ENCODE data around the gene P3H4. TPM values are rescaled to one million over a fixed set of nuclear protein-coding genes. Genes with fewer than 3 reads are reported as not detected.

The P3H4 gene
- total RNA-seq, 1 donor from 2014 or later = 50.5 TPM

DNA sequence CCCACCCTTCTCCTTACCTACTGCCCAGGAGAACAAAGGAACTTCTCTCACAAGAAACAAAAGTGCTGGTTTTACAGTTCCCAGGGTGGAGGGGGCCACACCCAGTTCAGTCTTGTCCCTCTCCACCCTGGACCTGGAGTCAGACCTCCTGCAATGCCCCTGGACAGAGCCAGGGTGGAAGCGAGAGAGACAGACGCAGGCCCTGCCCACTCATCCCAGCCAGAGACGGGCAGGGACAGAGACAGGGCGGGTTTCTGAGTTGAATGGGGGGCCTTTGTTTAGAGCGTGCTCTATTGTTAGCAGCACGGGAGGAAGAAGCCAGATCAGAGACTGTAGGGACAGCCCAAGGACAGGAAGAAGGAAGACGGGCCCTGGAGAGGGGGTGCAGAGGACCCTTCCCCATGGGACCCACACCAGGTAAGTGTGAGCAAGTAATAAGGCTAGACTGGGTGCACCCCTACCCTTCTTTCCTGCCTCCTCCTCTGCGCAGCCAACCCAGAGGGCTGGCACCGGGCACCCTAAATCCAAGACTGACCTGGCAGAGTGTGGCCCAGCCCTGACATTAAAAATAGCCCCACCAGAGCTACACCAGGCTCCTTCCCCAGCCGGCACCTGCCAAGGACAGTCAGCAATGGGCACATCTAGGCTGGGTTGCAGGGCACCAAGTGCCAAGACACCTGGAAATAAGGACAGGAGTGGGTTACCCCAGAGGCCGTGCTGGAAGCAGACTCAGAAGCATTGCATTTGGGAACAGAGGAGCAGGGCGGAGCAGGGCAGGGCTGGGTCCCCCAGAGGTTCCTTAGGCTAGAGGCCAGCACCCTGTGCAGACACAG lies 36.1 kb downstream of the P3H4 start:
- no peak for DNase-seq (ENCODE audit: extremely low spot score, unreplicated experiment)
- H3K27me3 Mint-ChIP-seq = no peaks in the 10 kb centered on the region
- TF ChIP-seq, protein P1, sequence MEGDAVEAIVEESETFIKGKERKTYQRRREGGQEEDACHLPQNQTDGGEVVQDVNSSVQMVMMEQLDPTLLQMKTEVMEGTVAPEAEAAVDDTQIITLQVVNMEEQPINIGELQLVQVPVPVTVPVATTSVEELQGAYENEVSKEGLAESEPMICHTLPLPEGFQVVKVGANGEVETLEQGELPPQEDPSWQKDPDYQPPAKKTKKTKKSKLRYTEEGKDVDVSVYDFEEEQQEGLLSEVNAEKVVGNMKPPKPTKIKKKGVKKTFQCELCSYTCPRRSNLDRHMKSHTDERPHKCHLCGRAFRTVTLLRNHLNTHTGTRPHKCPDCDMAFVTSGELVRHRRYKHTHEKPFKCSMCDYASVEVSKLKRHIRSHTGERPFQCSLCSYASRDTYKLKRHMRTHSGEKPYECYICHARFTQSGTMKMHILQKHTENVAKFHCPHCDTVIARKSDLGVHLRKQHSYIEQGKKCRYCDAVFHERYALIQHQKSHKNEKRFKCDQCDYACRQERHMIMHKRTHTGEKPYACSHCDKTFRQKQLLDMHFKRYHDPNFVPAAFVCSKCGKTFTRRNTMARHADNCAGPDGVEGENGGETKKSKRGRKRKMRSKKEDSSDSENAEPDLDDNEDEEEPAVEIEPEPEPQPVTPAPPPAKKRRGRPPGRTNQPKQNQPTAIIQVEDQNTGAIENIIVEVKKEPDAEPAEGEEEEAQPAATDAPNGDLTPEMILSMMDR (conservative IDR thresholded peaks at IDR 0.05) = no peak
- peak overlapping the region; percentile 49 for H3K4me3 Mint-ChIP-seq
- no peaks in the 10 kb centered on the region for H3K36me3 Mint-ChIP-seq
- no peaks in the 10 kb centered on the region for H3K9me3 Mint-ChIP-seq
- H3K27ac Mint-ChIP-seq = peak overlapping the region; percentile 87
- peaks cover 12% of the 10 kb centered on the region for H3K4me1 Mint-ChIP-seq (ENCODE audit: unreplicated experiment)

DNA sequence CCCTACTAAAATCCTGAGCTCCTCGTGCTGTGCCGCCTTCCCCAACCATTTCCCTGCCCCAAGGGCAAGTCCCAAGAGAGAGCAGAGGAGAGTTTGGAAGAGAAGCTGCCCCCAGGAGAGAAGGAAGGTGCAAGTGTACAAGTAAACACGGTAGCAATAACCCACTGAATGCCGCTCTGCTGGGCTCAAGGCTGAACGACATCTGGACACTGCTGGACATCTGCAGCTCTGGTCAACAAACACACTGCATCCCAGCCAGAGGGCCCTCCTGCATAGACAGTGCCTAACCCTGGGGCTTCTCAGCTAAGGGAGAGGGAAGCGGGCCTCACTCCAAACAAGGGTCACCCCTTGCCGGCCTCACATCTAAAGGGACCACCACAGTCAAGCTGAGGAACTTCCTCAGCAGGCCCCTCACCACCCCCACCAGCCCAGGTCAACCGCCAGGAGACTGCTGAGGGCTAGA lies 38.0 kb downstream of the P3H4 start:
- Mint-ChIP-seq H3K27me3 (no peaks in the 10 kb centered on the region), H3K9me3 (no peaks in the 10 kb centered on the region), H3K4me1 (ENCODE audit: unreplicated experiment) (peaks cover 12% of the 10 kb centered on the region), H3K36me3 (peaks cover 4% of the 10 kb centered on the region), H3K27ac (peak overlapping the region; percentile 92), H3K4me3 (peak overlapping the region; percentile 72)
- no peak for DNase-seq (ENCODE audit: extremely low spot score, unreplicated experiment)
- TF ChIP-seq, protein P1 (conservative IDR thresholded peaks at IDR 0.05) = no peak

DNA sequence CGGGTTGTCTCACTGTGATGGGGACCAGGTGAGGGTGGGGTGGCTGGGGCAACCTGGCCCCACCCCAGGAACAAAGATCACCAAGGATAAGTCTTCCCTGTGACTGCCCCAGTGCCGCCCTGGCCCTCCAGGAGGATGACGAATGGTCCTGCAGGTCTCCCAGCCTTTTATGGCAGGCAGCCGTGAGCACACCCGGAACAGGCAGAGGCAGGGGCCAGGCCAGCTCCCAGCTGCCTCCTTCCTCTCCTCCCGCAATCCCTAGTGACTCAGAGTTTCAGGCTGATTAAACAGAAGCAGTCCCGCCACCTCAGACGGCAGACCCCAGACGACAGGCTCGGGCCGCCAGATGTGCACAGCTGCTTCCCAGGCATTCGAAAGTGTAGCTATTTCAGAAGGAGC lies 38.6 kb downstream of the P3H4 start:
- peaks cover 12% of the 10 kb centered on the region for H3K4me1 Mint-ChIP-seq (ENCODE audit: unreplicated experiment)
- no peaks in the 10 kb centered on the region for H3K27me3 Mint-ChIP-seq
- H3K9me3 Mint-ChIP-seq = no peaks in the 10 kb centered on the region
- peak overlapping the region; percentile 67 for H3K4me3 Mint-ChIP-seq
- TF ChIP-seq, protein P1 (conservative IDR thresholded peaks at IDR 0.05) = no peak
- no peak for DNase-seq (ENCODE audit: extremely low spot score, unreplicated experiment)
- H3K36me3 Mint-ChIP-seq = peaks cover 8% of the 10 kb centered on the region
- H3K27ac Mint-ChIP-seq = peak overlapping the region; percentile 92

DNA sequence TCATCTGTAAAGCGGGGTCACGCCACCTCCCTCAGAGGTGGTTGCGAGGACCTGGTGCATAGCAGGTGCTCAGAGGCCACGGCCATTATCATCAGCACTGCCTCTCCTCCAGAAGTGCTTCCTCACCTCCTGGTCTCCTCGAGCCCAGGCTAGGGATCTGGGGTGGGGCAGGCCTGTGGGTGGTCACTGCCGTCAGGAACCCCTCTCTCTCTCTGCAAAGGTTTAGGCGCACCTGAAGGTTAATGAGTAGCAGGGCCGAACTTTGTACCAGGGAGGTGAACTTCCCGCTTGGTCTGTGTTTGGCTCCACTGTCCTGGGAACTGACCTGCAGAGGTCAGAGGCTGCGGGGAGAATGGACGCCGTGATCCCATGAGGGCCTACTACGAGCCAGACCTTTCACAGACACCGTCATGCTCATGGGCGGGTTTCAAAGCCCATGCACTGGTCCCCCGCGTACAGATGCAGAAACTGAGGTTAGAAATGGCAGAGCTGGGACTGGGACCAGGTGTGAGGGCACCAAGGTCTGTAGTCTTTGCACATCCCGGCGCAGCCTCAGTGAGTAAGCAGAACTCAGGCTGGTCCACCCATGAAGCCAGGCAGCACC lies 39.1 kb downstream of the P3H4 start:
- DNase-seq (ENCODE audit: extremely low spot score, unreplicated experiment) = no peak
- no peaks in the 10 kb centered on the region for H3K9me3 Mint-ChIP-seq
- peak overlapping the region; percentile 67 for H3K4me3 Mint-ChIP-seq
- TF ChIP-seq, protein P1 (conservative IDR thresholded peaks at IDR 0.05) = no peak
- no peaks in the 10 kb centered on the region for H3K27me3 Mint-ChIP-seq
- H3K36me3 Mint-ChIP-seq = peaks cover 10% of the 10 kb centered on the region
- H3K4me1 Mint-ChIP-seq (ENCODE audit: unreplicated experiment) = peaks cover 12% of the 10 kb centered on the region
- peak overlapping the region; percentile 92 for H3K27ac Mint-ChIP-seq

DNA sequence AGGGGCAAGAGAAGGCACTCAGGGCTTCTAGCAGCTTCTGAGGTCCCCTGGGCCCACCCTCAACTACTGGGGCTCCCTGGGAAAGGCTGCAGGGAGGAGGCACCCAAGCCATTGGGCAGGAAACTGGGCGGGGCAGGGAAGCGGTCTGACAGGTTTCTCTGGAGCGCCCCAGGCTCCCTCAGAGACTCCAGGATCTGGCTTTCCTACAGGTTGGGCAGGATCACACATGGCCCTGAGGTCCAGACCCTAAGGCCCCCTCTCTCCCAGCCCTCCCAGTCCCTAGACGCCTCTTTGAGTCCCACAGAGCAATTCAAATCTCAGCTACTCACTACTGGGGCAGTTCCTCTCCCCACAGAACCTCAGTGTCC lies 39.5 kb downstream of the P3H4 start:
- peaks cover 12% of the 10 kb centered on the region for H3K36me3 Mint-ChIP-seq
- no peak for DNase-seq (ENCODE audit: extremely low spot score, unreplicated experiment)
- H3K4me3 Mint-ChIP-seq = peak overlapping the region; percentile 47

More for the DNA sequence above, 39.5 kb downstream of the P3H4 start:
- peak overlapping the region; percentile 92 for H3K27ac Mint-ChIP-seq
- H3K9me3 Mint-ChIP-seq = no peaks in the 10 kb centered on the region
- peaks cover 12% of the 10 kb centered on the region for H3K4me1 Mint-ChIP-seq (ENCODE audit: unreplicated experiment)
- H3K27me3 Mint-ChIP-seq = no peaks in the 10 kb centered on the region
- TF ChIP-seq, protein P1 (conservative IDR thresholded peaks at IDR 0.05) = no peak

Data from type B pancreatic cell (in vitro differentiated cells).